AG20443 (cell line): ENCODE data around the gene MED26.

Experiments used
- DNase-seq: peaks from one replicate; pipeline ENCODE4 v3.0.0; 2012; ENCODE audit warnings: low spot score, mixed read lengths

MED26 gene

GRCh38 chr19:16589917-16590316 lies 38.1 kb downstream of the MED26 start:
- DNase-seq = no peak

GRCh38 chr19:16588824-16589577 lies 39.0 kb downstream of the MED26 start:
- no peak for DNase-seq

GRCh38 chr19:16587833-16588823 lies 39.9 kb downstream of the MED26 start:
- no peak for DNase-seq

- peak; percentile 50 for DNase-seq
Measured at GRCh38 chr19:16586991-16587832, 40.8 kb downstream of the MED26 start.

- DNase-seq = no peak
Measured at GRCh38 chr19:16586477-16586871, 41.5 kb downstream of the MED26 start.

- DNase-seq = no peak
Measured at GRCh38 chr19:16585808-16586476, 42.1 kb downstream of the MED26 start.

- DNase-seq = no peak
Measured at GRCh38 chr19:16585094-16585801, 42.8 kb downstream of the MED26 start.

- DNase-seq = peak; percentile 92
Measured at GRCh38 chr19:16584248-16585093, 43.5 kb downstream of the MED26 start.

GRCh38 chr19:16582486-16583261 lies 45.3 kb downstream of the MED26 start:
- no peak for DNase-seq

- peak; percentile 42 for DNase-seq
Measured at GRCh38 chr19:16581971-16582343, 46.0 kb downstream of the MED26 start.

- DNase-seq = no peak
Measured at GRCh38 chr19:16581145-16581970, 46.6 kb downstream of the MED26 start.

- no peak for DNase-seq
Measured at GRCh38 chr19:16579381-16579780, 48.6 kb downstream of the MED26 start.

- DNase-seq = no peak
Measured at GRCh38 chr19:16577531-16577985, 50.4 kb downstream of the MED26 start.

- DNase-seq = no peak
Measured at GRCh38 chr19:16576690-16577530, 51.1 kb downstream of the MED26 start.

GRCh38 chr19:16575861-16576689 lies 51.9 kb downstream of the MED26 start:
- no peak for DNase-seq

GRCh38 chr19:16575282-16575681 lies 52.7 kb downstream of the MED26 start:
- DNase-seq = no peak
